ENCODE results near the gene IL34.

GRCh38 chr16:70685061-70685937 is 38.9 kb downstream of the IL34 start:
- TF ChIP-seq, protein P1, sequence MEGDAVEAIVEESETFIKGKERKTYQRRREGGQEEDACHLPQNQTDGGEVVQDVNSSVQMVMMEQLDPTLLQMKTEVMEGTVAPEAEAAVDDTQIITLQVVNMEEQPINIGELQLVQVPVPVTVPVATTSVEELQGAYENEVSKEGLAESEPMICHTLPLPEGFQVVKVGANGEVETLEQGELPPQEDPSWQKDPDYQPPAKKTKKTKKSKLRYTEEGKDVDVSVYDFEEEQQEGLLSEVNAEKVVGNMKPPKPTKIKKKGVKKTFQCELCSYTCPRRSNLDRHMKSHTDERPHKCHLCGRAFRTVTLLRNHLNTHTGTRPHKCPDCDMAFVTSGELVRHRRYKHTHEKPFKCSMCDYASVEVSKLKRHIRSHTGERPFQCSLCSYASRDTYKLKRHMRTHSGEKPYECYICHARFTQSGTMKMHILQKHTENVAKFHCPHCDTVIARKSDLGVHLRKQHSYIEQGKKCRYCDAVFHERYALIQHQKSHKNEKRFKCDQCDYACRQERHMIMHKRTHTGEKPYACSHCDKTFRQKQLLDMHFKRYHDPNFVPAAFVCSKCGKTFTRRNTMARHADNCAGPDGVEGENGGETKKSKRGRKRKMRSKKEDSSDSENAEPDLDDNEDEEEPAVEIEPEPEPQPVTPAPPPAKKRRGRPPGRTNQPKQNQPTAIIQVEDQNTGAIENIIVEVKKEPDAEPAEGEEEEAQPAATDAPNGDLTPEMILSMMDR (optimal IDR thresholded peaks at IDR 0.05 in 1 of 3, IDR thresholded peaks at IDR 0.05 in 1 of 3, conservative IDR thresholded peaks at IDR 0.05 in 1 of 3; ENCODE audit: extremely low read depth in 1 of 3, insufficient read depth in 2 of 3, low read length in 3 of 3) = no peak
- TF ChIP-seq EZH2 (IDR thresholded peaks at IDR 0.05; ENCODE audit: low read length) = no peak
